Stimulated activated CD4-positive, alpha-beta T cell treated with anti-CD3 and anti-CD28 coated beads, Interleukin-1b, Interleukin-23, amount 100 ng/mL, for 24 hours (primary cell): Measurements from ENCODE around the gene CAMSAP1.
"Not testable (repeated sequence)": the region's sequence is repeated elsewhere in the genome, so short reads cannot be mapped to it uniquely, and the experiment has no call there.

Experiments
- DNase-seq, 4 experiments: peaks; one replicate each; pipeline ENCODE4 v3.0.0-alpha.2; 2020; ENCODE audit warnings: low read depth in 4 of 4, low spot score in 1 of 4

The CAMSAP1 gene

DNA sequence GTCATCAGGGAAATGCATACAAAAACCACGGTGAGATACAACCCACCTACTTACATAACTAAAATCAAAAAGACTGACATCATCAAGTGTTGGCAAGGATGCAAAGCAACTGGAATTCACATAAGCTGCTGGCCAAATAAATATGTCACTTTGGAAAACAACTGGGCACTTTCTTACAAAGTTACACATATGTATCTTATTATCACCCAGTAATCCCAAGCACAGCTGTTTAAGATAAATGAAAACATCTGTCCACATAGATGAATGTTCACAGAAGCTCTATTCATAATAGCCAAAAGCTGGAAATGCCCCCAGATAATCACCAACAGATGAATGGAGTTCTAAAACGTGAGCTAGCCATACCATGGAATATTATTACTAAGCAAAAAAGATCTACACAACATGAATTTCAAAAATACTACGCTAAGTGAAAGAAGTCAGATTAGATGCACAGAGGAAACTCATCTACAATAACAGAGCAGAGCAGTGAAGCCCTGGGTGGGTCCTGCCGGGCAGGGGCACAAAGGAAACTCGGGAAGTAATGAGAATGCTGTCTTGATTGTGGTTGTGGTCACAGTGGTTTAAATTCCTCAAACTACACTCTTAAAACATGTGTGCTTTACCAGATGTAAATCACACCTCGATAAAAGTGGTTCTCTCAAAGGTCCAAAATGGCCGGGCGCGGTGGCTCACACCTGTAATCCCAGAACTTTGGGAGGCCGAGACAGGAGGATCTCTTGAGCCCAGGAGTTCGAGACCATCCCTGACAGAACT is 8.5 kb downstream of the CAMSAP1 start:
- DNase-seq: no peak

DNA sequence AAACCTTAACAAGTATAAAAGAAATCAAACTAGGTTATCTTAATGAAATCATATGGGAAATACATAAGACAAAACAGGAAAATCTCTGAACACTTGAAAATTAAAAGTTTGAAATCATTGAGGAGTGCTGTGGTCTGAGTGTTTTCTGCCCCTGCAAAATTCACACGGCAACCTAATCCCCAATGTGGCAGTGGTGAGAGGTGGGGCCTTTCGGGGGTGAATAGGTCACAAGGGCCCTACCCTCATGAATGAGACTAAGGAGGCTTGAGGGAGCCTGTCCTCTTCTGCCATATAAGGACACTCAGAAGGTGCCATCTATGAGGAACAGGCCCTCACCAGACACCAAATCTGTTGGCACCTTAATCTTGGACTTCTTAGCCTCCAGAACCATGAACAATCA is 10.7 kb downstream of the CAMSAP1 start:
- DNase-seq: no peak

DNA sequence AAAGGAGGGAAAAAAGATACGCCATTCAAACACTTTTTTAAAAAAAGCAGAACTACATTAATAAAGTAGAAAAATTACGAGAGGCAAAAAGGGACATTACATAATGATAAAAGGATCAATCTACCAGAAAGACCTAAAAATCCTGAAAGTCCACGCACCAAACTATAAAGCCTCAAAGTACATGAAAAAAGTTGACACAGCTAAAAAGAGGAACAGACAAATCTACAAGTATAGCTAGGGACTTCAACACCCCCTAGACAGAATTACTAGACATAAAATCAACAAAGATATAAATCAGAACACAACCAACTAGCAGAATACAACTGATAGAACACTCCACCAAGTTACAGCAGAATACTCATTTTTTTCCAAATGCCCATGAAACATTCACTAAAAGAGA is 11.1 kb downstream of the CAMSAP1 start:
- DNase-seq: no peak

DNA sequence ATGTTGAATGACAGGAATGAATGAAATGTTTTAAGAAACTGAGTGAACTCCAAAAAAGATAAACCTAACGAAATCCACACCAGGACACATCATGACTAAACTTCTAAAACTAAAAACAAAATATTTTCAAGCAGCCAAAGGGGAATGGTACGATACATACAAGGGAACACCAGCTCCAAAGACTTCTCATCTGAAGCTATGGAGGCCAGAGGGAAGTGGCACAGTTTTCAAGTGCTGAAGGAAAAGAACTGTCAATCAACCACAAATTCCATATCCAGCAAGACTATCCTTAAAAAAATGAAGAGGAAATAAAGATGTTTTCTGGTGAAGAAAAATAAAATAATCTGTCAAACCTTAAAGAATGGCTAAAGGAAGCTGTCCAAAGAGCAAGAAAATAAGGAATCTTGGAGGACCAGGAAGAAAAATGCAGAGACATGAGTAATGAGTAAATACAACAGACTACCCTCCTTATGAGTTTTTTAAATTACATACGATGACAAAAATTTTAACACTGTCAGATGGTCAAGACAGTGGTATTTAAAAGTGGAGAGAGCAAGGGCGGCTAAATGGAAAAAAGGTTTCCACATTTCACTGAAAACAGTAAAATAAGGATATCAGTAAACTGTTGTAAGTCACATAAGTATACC is 12.0 kb downstream of the CAMSAP1 start:
- DNase-seq: no peak

DNA sequence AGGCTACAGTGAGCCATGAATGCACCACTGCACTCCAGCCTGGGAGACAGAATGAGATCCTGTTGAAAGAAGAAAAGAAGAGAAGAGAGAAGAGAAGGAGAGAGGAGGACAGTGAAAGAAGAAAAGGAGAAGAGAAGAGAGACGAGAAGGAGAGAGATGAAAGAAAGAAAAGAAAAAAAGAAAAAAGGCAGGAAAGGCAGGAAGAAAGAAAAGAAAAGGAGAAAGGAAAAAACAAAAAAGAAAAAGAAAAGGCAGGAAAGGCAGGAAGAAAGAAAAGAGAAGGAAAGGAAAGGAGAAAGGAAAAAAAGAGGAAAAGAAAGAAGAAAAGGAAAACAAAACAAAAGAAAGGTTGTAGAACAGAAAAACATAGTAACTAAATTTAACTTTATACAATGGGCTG is 14.2 kb downstream of the CAMSAP1 start:
- DNase-seq: no peak

DNA sequence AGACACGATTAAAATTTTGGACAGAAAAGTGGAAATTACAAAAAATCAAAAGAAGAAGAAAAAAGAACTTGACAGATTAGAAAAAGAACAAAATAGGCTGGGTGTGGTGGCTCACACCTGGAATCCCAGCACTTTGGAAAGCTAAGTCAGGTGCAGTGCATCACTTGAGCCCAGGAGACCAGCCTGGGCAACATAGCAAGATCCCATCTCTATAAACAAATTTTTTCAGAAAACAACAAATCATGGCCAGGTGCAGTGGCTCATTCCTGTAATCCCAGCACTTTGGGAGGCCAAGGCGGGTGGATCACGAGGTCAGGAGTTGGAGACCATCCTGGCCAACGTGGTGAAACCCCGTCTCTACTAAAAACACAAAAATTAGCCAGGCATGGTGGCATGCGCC is 15.0 kb downstream of the CAMSAP1 start:
- not testable (repeated sequence) for DNase-seq

DNA sequence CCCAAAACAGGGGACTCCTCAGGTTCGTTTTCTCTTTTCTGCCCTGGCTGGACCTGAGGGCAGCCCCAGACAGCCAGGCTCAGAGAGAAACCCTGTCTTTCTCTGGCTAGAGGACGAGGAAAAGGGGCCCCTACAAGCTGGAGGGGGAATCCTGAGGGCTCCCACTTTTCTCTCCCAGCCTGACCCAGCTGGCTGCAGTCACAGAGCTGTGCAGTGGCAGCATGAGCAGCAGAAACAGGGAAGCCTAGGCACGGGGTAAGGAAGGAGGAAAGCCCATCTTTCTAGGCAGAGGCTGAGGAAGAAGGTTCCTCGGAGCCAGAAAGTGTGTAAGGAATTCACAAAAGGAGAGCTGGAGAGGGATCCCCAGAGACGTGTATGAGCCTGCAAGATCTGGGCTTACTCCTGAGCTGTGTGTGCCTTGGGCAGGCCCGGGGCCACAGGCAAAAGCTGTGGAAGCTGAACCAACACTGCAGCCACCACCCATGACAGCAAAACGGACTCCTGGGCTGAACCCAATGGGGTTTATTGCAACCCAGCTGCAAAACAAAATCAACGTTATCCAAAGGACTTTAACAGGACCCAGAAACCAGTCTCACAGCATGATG is 16.2 kb downstream of the CAMSAP1 start:
- no peak for DNase-seq

DNA sequence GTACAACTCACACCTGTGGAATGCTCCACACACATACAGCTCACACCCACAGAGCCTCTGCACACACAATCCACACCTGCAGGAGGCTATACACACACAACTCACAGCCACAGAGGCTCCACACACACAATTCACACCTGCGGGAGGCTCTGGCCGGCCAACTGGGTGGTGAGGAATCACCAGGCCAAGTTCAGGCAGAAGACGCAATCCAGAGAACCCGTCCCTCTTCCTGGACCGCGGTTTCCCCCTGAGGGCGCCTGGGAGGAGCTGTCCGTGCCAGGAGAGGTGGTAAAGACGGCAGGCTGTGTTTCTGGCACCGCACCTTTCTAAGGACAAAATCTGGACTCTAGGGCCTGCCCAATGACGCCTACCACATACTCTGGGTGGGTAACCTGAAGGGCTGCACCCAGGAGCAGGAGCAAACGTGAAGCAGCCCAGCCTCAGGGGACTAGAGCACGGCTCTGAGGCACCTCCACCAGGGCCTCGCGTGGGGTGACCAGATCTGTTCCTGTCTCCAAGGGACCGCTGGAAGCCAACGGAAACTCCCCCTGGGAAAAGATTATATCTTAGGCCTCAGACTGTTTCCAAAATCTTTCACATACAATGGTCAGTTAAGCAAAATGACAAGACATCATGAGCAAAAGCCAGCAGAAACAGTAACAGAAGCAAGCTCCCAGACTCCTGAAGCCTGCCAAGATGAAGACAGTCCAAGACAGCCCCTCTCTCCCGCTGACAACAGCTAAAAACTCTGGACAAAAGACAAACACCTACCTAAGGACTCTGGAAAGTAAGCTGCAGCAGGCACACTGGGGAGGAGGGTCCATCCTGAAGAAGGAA is 16.9 kb downstream of the CAMSAP1 start:
- DNase-seq: no peak

DNA sequence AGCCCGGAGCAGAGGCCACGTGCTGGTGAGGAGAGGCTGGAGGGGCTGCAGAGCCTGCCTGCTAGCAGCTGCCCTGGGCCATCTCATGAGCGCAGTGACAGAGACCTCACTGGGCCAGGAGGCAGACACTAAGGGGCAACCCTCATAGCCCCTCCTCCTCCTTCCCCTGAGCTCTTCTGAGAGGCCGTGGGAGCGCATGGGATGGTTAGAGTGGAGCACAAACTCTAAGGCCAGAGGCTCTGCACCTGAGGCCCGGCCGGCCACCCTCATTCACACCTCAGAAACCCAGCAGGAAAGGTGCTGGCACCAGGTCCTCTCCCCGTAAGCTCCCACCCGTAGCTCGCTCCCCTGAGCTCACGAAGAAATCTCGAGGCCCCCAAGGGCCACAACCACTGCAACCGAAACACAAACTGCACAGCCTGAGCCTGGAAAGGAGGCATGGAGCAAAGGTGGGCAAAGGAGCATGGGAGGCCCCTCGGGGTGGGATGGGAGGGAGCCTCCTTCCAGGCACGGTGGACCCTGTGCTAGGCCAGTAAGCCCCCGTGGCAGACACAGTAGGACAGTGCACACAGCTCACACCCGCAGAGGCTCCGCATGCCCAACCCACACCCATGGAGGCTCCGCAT is 17.7 kb downstream of the CAMSAP1 start:
- DNase-seq: no peak

DNA sequence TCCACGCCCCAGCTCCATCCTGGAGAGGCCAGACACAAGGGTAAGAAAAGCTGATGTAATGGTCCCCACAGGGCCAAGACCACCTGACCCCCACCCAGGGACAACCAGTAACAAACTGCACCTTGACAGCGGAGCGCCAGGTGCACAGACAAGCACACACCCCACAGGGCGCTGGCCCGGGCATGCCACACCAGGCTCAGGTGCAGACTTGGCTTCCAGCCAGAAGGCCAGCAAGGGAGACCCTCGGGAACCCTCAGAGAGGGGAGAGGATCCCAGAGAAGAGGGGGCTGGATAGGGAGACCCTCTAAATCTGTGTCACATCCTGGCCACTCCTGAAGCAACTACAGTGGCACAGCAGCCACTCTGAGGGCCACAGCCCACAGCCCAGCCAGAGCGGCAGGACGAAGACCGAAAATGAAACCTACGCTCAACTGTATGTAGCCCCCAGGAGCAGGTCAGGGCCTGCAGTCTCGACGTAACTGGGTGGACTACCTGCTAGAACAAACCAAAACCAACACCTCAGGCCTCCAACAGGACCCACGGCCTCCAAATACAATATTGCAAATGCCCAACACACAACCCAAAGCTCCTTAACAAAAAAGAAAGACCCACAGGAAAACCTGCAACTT is 18.5 kb downstream of the CAMSAP1 start:
- DNase-seq: no peak

DNA sequence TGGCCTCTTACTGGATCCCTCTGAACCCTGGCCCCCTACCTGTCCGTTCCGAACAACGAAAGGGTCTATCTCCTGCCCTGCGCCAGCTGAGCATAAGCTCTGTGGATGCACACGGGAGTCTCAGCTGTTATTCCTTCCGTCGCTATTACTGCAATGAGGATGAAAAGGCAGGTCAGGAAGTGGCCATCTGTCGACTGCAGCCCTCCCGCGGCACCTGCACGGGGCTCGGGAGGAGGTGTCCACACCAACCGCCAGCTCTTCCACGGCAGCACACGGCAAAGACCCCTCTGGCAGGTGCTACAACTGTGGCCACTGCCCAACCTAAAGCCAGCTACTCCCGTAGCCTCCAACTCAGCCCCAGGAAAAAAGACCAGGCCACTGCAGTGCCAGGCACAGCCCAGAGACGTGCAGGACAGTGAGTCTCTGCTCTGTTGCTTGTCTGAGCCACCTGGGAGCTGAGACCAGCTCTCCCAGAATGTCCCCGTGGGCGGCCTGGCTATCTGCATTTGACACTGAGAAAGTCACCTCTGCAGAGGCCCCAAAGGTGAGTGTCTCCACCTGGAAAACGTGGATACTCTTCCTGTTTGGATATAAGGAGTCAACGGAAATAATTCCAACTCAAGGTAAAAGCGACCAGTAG is 19.1 kb downstream of the CAMSAP1 start:
- DNase-seq: no peak

DNA sequence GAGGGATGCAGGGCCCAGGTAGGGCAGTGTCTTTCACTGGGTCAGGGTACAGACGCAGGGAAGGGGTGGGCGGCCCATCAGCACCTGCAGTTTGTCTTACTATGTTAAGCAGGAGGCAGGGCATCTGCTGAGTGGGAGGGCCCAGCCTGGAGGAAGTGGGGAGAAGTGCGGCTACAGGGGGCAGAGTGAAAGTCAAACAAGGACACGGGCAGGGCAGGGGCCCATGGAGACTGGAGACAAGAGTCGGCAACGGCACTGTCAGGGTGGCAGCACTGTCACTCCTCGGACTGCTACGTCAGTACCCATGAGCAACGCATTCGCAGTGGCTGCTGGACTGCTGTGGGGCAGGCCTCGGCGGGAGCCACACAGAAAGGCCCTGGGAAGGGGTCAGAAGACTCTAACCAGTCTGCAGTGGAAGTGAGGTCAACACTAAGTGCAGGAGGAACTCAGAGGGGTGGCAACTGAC is 19.7 kb downstream of the CAMSAP1 start:
- DNase-seq: no peak

DNA sequence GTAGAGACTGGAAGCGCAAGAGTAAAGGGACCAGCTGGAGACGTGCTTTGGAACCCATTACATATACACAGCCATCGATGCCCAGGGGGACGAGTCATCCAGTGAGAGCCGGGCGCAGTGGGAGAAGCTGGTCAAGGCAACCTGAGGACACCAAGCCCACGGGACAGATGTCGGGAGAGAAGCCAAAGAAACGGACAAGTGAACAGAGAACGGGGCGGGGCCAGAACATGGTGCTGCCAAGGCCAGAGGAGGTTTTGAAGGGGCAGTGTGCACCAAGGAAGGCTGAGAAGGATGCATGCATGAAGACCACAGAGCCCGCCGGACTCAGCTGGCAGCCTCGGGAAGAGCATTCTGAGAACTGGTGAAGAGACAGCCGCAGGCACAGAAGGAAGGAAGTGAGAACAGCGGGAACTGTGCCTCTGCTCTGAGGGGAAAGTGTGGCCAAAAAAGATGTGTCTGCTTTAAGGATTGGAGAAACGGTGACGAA is 20.3 kb downstream of the CAMSAP1 start:
- DNase-seq: no peak

DNA sequence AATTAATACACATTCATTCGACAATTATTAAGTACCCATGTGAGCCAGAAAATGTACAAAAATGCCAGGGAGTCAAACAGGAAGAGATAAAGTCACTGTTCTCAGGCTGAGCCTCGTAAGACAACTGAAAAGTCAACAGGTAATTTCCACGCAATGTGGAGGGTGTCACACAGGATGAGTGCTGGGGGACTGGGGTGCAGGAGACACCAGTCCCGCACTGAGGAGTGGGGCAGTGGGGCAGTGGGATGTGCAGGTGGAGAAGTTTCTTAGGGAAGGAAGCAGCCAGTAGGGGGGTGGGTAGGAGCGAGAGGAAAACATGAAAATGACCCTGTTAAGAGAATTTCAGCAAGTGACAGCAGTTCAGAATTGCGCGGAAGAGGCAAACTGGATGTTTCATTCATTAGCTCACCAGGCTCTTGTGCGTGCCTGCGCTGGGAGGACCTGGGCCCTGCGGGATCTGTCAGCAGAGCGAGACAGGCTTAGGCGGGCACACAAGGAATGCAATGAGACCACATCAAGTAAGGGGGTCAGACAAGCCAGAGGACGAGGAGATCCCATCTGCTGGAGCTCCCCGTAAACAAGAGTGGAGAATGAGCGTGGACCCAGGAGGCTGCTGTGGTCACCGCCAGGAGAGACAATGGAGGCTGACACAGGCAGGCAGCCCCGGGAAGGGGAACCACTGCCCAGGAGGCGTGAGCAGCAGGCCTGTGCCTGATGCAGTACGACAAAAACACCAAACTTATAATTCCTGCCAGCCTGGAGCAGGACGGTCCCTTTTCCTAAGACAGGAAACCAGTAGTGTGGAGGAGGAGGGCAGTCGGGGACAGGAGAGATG is 21.0 kb downstream of the CAMSAP1 start:
- no peak for DNase-seq

DNA sequence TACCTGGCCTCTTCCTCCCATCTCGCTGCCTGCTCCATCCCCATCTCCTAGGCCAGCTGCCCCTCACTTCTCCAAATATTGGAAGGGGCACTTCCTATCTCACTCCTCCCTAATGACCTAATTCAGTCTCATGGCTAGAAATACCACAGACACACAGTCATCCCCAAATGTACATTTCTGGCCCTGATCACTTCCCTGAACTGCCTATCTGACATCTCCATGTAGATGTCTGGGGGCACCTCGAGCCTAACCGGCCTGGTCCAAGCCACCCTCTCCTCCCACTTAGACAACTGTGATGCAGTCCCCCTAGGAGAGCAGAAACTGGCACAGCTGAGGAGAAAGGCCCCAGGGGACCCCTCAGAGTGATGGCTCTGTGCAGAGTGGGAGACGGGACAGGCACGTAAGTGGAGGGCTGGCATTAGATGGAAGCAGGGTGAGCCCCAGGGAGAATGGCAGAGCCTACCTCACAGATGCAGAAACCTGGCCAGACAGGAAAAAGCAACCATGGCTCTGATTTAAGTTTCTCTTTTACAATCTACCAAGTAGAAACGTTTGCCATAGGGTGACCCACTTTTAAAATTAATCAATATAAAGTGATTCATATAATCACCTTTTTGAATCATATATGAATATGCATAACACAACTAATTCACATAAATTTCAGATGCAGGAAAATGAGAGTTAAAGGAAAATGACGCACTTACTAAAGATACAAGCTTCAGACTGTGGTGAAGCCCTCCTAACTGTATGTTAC is 22.1 kb downstream of the CAMSAP1 start:
- DNase-seq: no peak

DNA sequence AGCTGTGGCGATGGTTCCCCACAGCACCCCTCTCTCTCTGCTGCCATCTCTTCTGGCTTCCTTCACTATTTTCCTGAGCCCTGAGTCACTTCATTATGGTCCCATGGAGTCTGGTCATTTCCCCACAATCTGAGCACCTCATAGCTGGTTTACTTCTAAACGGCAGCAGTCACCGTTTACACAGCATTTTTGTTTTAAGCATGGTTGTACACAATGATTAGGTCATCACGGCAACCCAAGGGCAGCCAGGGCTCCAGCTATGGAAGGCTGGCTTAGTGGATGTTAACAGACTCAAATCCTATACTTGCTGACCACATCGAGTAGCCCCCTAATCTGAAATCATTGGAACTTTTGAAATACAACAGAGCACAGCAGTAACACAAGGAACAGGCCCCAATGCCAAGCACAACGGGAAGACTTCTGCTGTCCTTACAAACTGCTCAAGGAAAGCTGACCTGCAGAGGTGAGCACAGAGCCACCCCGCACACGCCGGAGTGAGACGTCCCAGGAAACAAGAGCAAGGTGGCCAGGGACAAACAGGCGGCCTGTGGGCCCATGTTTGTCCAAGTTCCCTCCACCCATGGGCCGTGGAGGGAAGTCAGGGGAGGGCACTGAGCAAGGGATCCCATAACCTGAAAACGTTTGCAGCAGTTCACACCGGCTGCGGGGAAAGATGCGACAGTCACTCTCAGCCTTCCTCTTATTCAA is 22.9 kb downstream of the CAMSAP1 start:
- no peak for DNase-seq

DNA sequence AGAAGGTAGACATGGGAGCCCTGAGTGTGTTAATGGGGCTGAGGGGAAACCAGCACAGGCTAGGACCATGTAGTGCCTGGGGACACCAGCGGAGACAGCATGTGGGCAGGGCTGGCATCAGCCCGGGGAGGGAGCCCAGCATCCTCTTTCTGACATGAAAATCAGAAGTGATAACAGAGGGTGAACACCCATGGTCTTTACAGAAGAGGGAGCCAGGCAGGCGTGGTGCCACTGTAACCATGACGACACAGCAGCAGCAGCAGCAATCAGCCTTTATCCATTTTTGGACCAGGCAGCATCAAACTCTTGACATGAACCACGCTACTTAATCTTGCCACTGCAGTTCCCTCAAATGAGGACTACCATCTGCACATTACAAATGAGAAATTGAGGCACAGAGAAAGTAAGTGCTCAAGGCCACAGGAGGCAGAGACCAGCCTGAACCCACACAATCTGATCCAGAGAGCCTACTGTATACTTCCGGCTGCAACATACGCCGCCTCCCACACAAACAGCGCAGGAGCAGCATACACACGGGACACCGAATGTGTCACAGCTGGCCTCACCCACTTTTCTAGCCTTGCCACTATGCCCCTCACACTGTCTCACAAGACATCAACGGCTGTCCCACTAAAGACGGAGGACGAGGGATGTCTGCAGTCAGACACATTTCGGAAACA is 23.8 kb downstream of the CAMSAP1 start:
- DNase-seq: no peak
